ENCODE data around the gene IL32. TPM values are rescaled to one million over a fixed set of nuclear protein-coding genes. Genes with fewer than 3 reads are reported as not detected.

Gene IL32
- 1,000 to 10,000 TPM in 2 of 6 experiments, 100 to 1,000 TPM in 4; 204 to 1,268 (median 669) TPM for total RNA-seq
- long read RNA-seq, transcript IL32-202 (7 exons, 1,105 nt), result minor isoform, 37 of 183 reads
- long read RNA-seq, transcript IL32-205 (6 exons, 1,067 nt), result minor isoform, 6 of 183 reads
- long read RNA-seq, transcript IL32-206 (7 exons, 920 nt), result minor isoform, 19 of 183 reads
- long read RNA-seq, transcript IL32-211 (7 exons, 1,272 nt), result major isoform, 63 of 183 reads
- long read RNA-seq, partial matches to known transcripts, result 20 of 183 reads
- long read RNA-seq, other reads (novel, unspliced or antisense), result 16 of 183 reads

GRCh38 chr16:3065069-3065741 lies at the start of gene IL32:
Gene IL32 (plus strand): TSS chr16:3065640. CDS start chr16:3065812, 172 bp downstream.
- ATAC-seq (peak; percentile 77 to 90 (median 86)), DNase-seq (peak; percentile 86 to 88 (median 87))
- H3K36me3 ChIP-seq, result peaks cover 0 to 14% (median 5%) of the 10 kb centered on the region in 4 donors
- no peaks in the 10 kb centered on the region for H3K9me3 ChIP-seq
- TF ChIP-seq CTCF (IDR thresholded peaks at IDR 0.05) (no peak), POLR2A (IDR thresholded peaks at IDR 0.05) (peak; percentile 83)
- 20% methylated on average over 11 of the region's 13 CpGs for WGBS (ENCODE audit: insufficient coverage, low coverage, low lambda C conversion rate, missing lambda C conversion rate)
- no peaks in the 10 kb centered on the region for H3K27me3 ChIP-seq
- H3K4me3 ChIP-seq, result peak within 1 kb of the TSS; percentile 65 to 72 (median 66)
- intact Hi-C loops (cut with DNase I), result no loop called here
- peak within 1 kb of the TSS; percentile 96 to 97 (median 97) for H3K27ac ChIP-seq
- peaks cover 0 to 22% (median 4%) of the 10 kb centered on the region in 4 donors for H3K4me1 ChIP-seq

GRCh38 chr16:3015865-3016521 lies 49.4 kb upstream of the IL32 start:
- H3K4me3 ChIP-seq, result no peak overlapping the region
- peaks cover 0 to 17% (median 2%) of the 10 kb centered on the region in 4 donors for H3K4me1 ChIP-seq
- 78% methylated on average over 4 of the region's 13 CpGs for WGBS (ENCODE audit: insufficient coverage, low coverage, low lambda C conversion rate, missing lambda C conversion rate)
- no peaks in the 10 kb centered on the region for H3K9me3 ChIP-seq
- DNase-seq (no peak), ATAC-seq (no peak)
- no peaks in the 10 kb centered on the region for H3K36me3 ChIP-seq
- no peak overlapping the region for H3K27ac ChIP-seq
- no peaks in the 10 kb centered on the region for H3K27me3 ChIP-seq
- intact Hi-C loops (cut with DNase I), result no loop called here
- TF ChIP-seq CTCF (IDR thresholded peaks at IDR 0.05) (no peak), POLR2A (IDR thresholded peaks at IDR 0.05) (no peak)

- intact Hi-C loops (cut with DNase I), result no loop called here
Observed at GRCh38 chr16:3017344-3017743, 48.1 kb upstream of the IL32 start.

More at GRCh38 chr16:3017344-3017743, 48.1 kb upstream of the IL32 start:
- Histone ChIP-seq H3K4me3 (no peak overlapping the region), H3K4me1 (peaks cover 0 to 17% (median 7%) of the 10 kb centered on the region in 4 donors), H3K27ac (no peak overlapping the region), H3K9me3 (no peaks in the 10 kb centered on the region), H3K36me3 (no peaks in the 10 kb centered on the region), H3K27me3 (no peaks in the 10 kb centered on the region)
- 89% methylated on average over 9 of the region's 20 CpGs for WGBS (ENCODE audit: insufficient coverage, low coverage, low lambda C conversion rate, missing lambda C conversion rate)
- DNase-seq (no peak), ATAC-seq (no peak)
- TF ChIP-seq POLR2A (IDR thresholded peaks at IDR 0.05) (no peak), CTCF (IDR thresholded peaks at IDR 0.05) (no peak)
